GM21515 (cell line): Measurements from ENCODE around the gene SMYD1.

Experiments used
- ATAC-seq: cut with Tn5 transposase; IDR thresholded peaks from one replicate; pipeline ENCODE4 v1.9.1; 2021; ENCODE audit not compliant: unreplicated experiment

The SMYD1 gene

DNA sequence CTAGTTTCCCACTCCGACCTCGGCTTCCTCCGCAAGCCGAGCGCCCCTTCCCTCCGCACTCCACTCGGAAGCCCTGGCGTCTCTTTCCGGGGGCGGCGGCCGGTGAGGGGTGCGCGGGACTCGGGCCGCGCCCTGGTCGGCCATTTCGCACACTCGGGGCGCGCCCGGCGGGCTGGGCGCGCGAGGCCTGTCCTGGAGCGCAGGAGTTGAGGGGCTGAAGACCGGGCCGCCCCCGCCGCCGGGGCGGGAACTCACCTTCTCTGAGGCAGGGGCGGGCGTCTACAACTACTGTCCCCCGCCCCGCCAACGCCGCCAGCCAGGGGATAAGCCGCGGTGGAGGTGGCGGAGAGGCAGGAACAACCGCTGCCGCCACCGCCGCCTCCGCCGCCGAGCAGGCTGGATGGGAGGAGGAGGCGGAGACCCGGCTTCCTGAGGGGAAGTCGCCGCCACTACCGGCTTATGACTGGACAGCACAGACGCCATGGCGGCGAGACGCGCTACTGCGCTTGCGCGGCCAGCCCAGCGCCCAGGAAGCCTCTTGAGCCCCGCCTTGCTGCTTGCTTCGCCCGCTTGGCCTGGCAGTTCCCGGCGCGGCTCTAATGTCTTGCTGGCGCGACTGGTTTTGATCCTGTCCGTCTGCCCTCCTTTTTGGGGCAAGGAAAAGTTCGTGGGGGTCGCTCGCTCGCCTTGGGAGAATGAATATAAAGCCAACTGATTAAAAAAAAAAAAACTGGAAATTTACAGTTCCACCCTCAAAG is 12.1 kb upstream of the SMYD1 start, which contains the start of gene KRCC1:
Gene KRCC1 (minus strand): TSS at position 413 of the 758 bp plus-strand sequence. CDS start 27,220 bp downstream, outside the sequence.
- peak; percentile 97 for ATAC-seq

DNA sequence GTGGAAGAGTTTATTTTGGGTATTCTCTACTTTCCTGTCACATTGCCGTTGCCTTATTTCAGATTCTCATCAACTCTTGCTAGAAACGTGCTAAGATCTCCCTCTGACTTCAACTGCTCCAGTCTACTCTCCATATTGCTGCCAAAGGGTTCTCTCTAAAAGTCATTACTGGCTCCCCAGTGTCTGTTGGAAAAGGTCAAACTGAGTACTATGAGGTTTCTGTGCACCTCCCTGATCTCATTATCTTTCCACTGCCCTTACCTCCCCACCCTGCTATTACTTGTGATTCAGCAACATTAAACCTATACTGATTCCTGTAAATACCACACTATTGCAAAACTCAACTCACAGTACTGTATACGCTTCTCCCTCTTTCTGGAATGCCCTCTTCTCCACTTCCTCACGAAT is 10.2 kb upstream of the SMYD1 start:
- no peak for ATAC-seq

DNA sequence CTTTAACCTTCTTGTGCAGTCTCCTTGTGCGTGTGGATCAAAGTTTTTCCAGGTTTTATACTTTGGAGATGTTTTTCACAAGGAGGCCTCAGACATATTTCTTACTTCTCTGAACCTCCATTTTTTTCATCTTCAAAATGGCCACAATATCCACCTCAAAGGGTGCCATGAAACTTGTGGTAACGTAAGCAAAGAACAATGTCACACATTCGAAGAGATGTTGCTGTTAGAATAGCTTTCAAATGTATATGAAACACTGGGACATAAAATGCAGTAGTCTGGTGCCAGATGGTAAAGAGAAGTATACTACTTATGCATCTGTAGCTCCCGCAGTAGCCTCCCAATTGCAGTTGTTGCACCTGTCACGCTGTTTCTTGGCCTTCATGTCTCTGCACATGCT is 9.4 kb upstream of the SMYD1 start:
- no peak for ATAC-seq

DNA sequence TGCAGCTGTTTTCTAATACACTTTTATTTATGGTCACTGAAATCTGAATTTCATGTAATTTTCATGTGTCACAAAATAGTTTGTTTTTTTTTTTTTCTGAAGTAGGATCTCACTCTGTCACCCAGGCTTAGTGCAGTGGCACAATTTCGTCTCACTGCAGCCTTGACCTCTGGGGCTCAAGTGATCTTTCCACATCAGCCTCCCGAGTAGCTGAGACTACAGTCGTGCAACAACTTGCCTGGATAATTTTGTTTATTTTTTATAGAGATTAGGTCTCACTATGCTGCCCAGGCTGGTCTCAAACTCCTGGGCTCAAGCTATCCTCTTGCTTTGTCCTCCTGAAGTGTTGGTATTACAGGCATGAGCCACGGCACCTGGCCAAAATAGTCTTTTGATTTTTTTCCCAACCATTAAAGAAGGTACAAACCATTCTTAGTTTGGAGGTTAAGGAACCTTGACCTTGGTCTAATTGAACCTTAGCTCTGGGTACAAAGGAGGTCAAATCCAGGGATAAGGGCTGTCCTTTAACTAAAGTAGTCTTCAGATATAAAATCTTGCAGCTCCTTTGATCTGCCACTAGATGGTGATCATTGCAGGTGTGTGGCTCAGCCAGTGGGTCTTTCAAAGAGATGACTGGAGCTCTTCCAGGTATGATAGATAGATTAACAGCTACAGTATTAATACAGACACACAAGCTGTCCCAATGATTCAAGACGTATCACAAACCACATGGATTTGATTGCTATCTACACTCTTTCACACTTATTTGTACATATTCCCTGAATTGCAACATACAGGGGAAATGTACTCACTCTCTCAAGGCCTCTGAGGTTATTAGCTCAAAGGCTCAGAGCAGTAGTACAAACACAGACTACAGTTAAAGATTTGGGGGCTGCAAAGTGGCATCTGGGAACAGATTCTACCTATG is 7.4 kb upstream of the SMYD1 start:
- peak; percentile 43 for ATAC-seq

DNA sequence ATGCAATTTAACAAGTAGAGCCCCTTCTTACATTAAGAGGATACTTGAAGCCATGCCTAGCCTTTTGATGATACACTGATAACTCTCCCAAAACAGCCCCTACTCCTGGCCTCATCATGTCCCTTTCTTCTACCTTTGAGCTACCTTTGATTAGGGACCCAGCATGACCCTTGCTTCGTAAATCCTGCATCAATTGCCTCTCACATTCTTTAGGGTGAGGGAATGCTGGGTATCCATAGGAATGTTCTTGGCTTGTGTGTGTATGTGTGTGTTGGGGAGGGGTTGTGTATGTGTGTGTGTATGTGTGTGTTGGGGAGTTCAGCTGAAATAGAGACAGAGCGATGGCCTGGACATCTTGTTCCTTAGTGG is 6.7 kb upstream of the SMYD1 start:
- no peak for ATAC-seq

DNA sequence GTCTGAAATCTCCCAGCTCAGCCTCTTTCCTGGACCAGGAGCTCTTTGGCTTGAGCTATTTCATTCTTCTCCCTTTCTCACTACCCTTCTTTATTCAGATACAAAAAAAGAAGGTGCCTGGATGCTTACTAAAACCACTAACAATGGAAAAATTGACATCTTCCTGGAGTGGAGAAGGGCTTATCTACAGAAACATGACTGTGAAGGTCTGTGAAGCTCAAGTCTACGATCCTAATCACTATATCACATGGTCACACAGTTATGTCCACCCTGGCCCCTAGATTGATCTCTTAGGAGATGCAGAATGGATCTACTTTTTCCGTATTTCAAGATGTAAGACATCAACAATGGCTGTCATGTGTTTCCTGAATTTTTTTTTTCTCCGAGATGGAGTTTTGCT is 6.3 kb upstream of the SMYD1 start:
- ATAC-seq, result no peak

DNA sequence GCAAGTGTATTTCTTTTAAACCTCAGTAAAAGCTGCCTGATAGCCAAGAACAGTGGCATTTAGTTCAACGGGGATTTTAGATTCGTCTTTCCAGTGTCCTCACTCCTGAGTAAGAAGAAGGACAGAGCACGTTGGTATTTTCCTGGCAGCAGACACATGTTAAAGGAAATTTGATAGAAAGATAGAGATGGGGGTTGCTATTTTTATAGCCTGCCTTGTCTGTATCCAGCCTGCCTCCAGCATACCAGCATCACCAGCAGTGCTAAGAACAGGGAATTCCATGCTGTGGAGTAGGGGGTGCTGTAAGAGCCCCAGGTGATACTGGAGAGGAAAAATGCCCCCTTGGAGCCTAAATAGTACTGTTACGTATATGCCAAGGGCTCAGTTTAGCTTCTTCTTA is 1.1 kb upstream of the SMYD1 start:
- no peak for ATAC-seq

DNA sequence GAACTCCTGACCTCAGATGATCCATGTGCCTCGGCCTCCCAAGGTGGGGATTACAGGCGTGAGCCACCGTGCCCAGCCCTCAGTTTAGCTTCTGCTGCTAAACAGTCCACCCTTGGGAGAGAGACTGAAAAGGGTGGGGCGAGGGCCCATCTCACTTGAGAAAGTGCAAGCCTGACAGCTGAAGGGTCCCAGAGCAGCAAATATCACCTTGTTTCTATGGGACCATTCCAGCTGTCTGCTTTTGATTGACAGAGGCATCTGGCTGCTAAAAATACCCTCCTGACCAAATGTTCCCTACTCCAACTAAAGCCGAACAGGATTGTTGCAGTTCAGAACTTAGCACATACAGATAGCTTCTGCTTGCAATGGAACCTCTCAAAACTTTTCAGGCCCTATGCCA is 436 bp upstream of the SMYD1 start:
- no peak for ATAC-seq

DNA sequence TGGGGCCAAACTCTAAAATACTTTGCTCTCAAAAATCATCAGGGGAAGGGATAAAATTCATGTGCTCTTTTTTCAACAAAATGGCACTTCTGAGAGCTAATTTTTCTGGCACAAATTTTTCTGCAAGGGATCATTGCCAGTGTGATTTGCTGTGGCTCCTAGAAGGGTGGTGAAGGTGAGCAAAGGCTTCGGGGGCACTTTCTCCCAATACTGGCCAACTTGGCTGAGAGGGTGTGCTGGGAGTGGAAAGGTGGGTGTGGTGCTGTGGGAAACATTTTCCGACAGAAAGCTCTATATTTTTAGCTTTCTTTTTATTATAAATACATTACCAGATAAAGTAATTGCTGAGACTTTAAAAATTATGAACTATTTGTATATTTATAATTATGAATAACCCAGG is 419 bp downstream of the SMYD1 start:
- no peak for ATAC-seq

DNA sequence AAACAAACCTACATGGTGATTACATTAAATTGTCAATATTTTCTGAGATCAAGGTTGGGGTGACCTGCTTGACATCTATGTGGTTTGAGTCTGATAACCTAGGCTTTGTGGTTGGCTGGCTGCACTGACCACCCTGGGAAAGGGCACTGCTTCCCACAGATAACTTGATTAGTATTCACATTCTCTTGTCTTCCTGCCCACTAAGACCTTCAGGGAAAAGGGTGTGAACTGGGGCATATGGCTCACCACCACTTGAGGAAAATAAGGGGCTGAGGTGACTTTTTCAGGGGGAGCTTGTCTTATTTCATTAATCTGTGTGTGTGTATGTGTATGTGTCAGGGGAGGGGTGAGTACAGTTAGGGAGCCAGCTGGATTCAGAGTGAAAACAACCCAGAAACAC is 1.5 kb downstream of the SMYD1 start:
- ATAC-seq, result no peak

DNA sequence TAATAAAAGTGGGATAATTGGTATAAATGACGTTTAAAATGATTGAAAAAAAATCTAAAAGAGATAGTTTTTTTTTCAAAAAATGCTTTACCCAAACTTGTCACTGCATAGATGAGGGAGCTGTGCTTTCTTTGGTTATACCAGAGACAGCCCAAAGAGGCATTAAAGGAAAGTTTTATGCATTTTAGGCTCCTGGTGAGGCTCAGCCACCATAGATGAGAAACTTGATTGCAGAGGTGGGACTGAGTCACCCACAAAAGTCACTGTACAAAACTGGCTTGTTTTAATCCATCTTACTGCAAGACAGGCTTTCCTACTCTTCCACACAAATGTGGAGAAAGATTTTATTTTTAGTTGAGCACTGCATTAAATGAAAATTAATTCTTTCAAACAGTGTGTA is 2.4 kb downstream of the SMYD1 start:
- no peak for ATAC-seq

DNA sequence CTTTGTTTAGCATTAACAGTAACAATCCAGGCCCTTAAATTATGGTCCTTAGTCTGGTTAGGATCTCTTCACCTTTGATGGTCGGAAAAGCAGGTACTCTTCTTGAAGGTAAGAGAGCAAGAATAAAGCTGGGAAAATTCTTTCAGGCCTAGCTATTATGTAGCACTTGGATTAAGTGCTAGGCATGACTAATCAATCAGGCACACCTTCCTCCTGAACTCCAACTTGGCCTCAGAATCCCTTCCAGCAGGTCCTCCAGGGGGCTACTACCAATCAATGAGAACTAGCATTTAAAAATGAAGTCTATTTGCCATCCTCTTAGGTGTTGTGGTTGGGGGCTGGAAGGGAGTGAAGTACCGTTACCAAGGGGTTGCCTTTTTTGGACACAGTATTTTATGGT is 3.7 kb downstream of the SMYD1 start:
- ATAC-seq, result no peak

DNA sequence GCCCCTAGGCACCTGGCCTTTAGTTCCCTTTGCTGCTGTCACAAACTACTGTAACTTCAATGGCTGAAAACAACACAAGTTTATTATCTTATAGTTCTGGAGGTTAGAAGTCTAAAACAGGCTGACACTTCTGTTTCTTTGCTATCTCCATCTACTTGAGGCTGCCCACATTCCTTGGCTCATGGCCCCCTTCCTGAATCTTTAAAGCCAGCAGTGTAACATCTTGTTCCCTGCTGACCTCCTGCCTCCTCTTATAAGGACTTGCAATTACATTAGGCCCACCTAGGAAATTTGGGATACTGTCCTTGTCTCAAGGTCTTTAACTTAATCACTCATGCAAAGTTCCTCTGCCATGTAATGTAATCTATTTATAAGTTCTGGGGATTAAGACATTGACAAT is 6.5 kb downstream of the SMYD1 start:
- ATAC-seq, result no peak

DNA sequence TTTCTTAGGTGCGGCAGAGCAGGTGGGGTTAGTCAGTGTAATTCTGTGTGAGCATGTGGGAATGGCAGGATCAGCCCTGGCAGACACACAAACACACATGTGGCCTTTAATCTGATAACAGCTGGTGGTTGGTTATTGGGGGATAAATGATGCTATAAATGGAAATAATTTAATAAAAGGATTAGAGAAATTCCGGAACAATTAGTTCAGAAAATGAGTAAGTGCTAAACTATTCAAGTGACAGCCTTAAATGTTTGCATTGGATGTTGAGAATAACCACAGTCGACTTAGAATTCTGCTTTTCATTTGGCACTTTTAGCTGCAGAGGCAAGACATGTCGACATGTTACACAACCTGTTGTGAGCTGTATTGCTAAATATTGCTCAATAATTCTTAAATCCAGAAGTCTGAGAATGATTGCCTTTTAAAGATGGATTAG is 7.2 kb downstream of the SMYD1 start:
- no peak for ATAC-seq

DNA sequence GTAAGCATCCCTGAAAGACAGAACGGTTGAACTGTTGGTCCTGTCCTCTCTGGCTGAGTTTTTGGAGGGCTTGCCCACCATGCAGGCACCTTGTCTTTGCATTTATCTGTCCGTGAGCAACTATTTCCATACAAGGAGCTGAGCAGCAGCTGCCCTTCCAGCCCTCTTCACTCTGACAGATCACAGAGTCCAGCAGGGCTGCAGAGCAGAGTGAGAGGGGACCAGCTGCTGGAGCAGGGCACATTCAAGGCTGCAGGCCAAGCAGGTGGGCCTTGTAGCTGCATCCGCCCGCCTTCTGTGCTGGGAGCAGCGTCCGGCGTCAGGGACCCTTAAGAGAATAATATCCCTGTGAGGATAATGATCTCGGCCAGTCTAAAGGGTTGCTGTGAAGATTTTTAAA is 9.5 kb downstream of the SMYD1 start:
- no peak for ATAC-seq

DNA sequence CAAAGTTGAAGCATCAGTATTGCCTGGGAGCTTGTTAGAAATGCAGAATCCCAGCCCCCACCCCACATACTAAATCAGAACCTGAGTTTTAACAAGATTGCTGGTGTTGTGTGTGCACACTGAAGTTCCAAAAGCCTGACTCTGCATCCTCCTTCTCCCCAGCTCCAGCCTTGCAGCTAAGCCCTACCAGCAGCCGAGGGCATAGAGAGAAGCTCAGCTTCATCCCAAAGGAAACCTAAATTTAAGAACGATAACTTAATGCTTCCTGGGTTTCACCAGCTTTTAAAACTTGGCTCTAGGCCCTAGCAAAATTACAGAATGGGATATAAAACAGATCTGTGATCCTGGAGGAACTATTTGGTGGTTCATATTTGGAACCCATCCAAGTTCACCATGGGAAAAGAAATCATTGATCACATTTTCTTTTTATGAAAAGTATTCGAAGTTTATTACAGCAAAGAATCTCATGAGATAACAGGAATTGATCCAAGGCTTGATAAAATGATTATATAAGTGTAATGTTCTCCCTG is 11.1 kb downstream of the SMYD1 start:
- ATAC-seq, result no peak

DNA sequence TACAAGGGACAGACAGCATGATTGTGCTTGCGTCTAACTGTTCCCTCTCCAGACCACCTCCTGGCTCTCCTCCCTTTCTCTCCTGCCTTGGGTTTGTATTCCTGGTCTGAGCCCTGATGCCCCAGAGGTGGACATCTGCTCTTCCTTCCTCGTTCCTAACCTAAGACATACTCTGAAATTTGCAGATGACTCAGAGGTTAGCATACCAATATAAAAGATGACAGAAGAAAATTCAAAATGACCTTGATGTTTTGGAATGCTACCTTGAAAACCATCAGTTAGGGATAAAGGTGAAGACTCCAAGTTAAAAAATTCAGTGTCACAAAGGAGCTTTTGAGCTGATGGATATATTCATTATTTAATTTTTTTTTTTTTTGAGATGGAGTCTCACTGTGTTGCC is 12.9 kb downstream of the SMYD1 start:
- no peak for ATAC-seq

DNA sequence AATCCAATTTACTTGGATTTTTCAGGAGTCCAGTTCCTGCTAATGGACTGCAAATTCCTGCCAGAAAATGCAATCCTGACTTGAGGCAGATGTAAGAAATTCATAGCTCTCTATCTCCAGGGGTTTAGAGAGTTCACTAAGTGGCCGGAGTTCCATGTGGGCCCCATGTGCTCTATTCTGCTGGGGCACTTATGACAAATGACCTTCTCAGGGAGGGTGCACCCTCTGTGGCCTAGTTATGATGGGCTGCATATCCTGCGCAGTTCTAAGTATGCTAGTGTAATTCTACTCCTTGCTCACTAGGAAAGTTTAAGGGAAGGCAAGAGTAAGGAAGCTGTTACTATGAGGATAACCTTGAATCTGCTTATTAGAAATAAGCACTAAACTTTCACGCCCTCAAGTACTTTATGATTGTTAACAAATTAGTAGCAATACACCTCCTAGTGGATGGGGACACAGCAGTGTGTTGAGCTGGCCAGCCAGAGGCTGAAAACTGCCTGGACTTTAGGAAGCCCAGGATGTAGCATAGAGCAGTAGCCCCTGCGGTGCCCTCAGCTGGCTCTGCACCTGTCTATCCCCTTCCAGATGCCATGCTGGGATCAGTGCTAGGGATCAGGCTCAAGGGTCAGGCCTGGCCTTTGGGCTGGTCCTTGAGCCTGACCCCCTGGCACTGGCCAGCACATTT is 14.4 kb downstream of the SMYD1 start:
- ATAC-seq, result no peak

DNA sequence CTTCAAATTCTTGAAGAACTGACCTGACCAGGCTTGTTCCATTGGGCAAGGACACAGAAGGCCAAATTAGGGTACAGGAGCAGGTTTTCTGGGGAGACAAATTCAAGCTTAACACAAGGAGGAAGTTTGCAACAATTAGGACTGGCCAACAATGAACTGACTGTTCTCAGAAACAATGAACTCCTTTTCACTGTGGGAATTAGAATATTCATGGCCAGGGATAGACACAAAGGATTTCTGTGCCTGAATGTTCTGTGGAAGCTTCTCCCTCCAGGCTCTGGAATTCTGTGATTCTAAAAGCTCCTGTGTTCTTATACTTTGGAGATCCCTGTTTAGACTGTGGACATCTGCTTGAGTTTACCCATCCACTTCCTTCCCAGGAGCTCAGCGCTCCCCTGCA is 15.2 kb downstream of the SMYD1 start:
- ATAC-seq, result no peak

DNA sequence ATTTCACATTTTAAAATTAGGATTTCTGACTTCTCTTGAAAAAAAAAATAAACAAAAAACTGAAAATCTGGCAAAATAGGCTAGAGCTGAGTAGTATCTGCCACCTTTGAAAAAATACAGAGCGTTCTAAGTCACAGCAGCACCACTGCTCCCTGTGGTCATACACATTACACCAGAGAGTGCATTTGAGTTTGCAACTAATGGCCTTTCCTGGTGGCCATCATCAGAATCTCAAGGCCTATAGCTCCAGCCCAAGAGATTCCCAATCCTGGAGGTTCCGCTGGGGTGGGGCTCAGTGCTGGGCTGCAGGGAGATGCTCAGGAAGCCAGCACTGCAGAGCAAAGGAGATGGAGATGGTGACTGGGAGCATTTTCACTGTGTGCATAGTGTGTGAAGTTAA is 17.5 kb downstream of the SMYD1 start:
- no peak for ATAC-seq

DNA sequence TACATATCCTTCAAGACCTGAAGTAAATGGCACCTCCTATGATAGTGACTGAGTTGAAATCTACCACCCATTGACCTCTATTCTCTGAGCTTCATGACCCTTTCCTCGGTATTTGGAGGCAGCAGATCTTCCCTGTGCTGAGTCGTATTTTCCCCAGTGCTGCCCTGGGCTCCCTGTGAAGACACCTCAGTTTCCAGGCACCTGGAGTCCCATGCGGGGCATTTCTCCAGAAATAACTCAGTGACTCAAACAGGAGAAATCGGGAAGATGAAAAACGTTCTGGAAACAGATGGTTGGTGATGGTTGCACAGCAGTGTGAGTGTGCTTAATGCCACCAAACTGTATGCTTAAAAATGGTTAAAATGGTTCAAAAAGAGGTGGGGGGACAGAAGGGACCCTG is 18.0 kb downstream of the SMYD1 start:
- no peak for ATAC-seq
